AG09309 (cell line): ENCODE measurements around the gene SNX25.
"Not testable (repeated sequence)": the region's sequence is repeated elsewhere in the genome, so short reads cannot be mapped to it uniquely, and the experiment has no call there.

Experiments used
- DNase-seq: peaks from one replicate; pipeline ENCODE4 v3.0.0-alpha.2; 2010; ENCODE audit warnings: low read depth
- H3K4me3 ChIP-seq: 2 replicates; pipeline ENCODE4 v1.5.1; 2011; ENCODE audit warnings: mild to moderate bottlenecking, low read depth, low read length, moderate library complexity; ENCODE audit not compliant: control insufficient read depth
- CTCF ChIP-seq: IDR thresholded peaks from 2 replicates; pipeline ENCODE4 v1.5.1; 2011; ENCODE audit warnings: mild to moderate bottlenecking, low read depth, low read length, inconsistent platforms; ENCODE audit not compliant: insufficient read depth, control insufficient read depth; ENCODE audit errors: missing control alignments

Gene SNX25

GRCh38 chr4:185358959-185359358 is 149.6 kb downstream of the SNX25 start:
- DNase-seq: peak; percentile 53
- no peak overlapping the region for H3K4me3 ChIP-seq
- TF ChIP-seq CTCF: no peak

GRCh38 chr4:185359767-185360446 is 150.5 kb downstream of the SNX25 start:
- H3K4me3 ChIP-seq: no peak overlapping the region
- DNase-seq: peak; percentile 60
- no peak for TF ChIP-seq CTCF

GRCh38 chr4:185361872-185362271 is 152.5 kb downstream of the SNX25 start:
- no peak for DNase-seq
- no peak for TF ChIP-seq CTCF
- no peak overlapping the region for H3K4me3 ChIP-seq

- DNase-seq, H3K4me3 ChIP-seq: not testable (repeated sequence)
Measured at GRCh38 chr4:185362570-185362969, 153.2 kb downstream of the SNX25 start.

GRCh38 chr4:185363251-185363650 is 153.9 kb downstream of the SNX25 start:
- DNase-seq: no peak
- no peak for TF ChIP-seq CTCF

GRCh38 chr4:185364886-185365285 is 155.5 kb downstream of the SNX25 start:
- no peak for TF ChIP-seq CTCF
- no peak overlapping the region for H3K4me3 ChIP-seq
- DNase-seq: no peak

More at GRCh38 chr4:185363251-185363650, 153.9 kb downstream of the SNX25 start:
- no peak overlapping the region for H3K4me3 ChIP-seq

- no peak overlapping the region for H3K4me3 ChIP-seq
- TF ChIP-seq CTCF: no peak
- no peak for DNase-seq
Measured at GRCh38 chr4:185369731-185370130, 160.3 kb downstream of the SNX25 start.
